B cell (primary cell): Measurements from ENCODE around the gene ILDR2. TPM values are rescaled to one million over a fixed set of nuclear protein-coding genes. Genes with fewer than 3 reads are reported as not detected.

ENCODE experiments used
- ATAC-seq: fragments of 200-7000 bp; cut with Tn5 transposase; one replicate; pipeline ENCODE4 v1.10.0; 2021; ENCODE audit warnings: low read depth, mild to moderate bottlenecking, moderate number of reproducible peaks, moderate library complexity
- CTCF ChIA-PET: fragments of 350-600 bp; sonication (Branson Sonifier 250); formaldehyde crosslinking; loops from one replicate; lab custom pipeline; 2021; ENCODE audit warnings: antibody characterized with exemption, inconsistent platforms; lab: Charles Lee
- POLR2A ChIA-PET: fragments of 350-600 bp; sonication (Branson Sonifier 250); formaldehyde crosslinking; loops from one replicate; lab custom pipeline; 2021; ENCODE audit warnings: antibody characterized with exemption; lab: Charles Lee
- DNase-seq: peaks from one replicate; pipeline ENCODE4 v3.0.0; 2013
- H2AFZ ChIP-seq: 2 replicates; pipeline ENCODE4 v1.6.1; 2012; ENCODE audit warnings: mild to moderate bottlenecking, low read depth, low read length; ENCODE audit not compliant: insufficient read depth, poor library complexity, severe bottlenecking
- H3K27ac ChIP-seq, 2 donors: 1 replicate in 1 of 2; 2 replicates in 1 of 2; pipeline ENCODE4 v1.5.1; 2012 to 2013; ENCODE audit warnings: low read length in 2 of 2, mild to moderate bottlenecking in 2 of 2, moderate library complexity in 1 of 2
- H3K27me3 ChIP-seq, 4 experiments: fragments of 200-600 bp in 1 of 4; sonication (generic) in 1 of 4; replicated peaks in 1 of 4; 1 replicate in 2 of 4; 2 replicates in 2 of 4; pipeline versions ENCODE4 v1.6.1 to v1.7.0; 2013 to 2016; ENCODE audit warnings: low read length in 3 of 4, mild to moderate bottlenecking in 2 of 4, mixed read lengths in 1 of 4, moderate library complexity in 1 of 4; ENCODE audit not compliant: insufficient read depth in 4 of 4, control insufficient read depth in 3 of 4; ENCODE audit errors: control extremely low read depth in 1 of 4
- H3K36me3 ChIP-seq, 2 experiments: replicated peaks in 1 of 2; 1 replicate in 1 of 2; 2 replicates in 1 of 2; pipeline versions ENCODE4 v1.6.1 to v1.7.1; 2013; ENCODE audit warnings: low read length in 1 of 2; ENCODE audit not compliant: insufficient read depth in 2 of 2, control insufficient read depth in 1 of 2; ENCODE audit errors: control extremely low read depth in 1 of 2, extremely low read depth in 1 of 2
- H3K4me1 ChIP-seq, 2 donors: fragments of 200-600 bp in 1 of 2; sonication (generic) in 1 of 2; 1 replicate in 1 of 2; 2 replicates in 1 of 2; pipeline versions ENCODE4 v1.5.1 to v1.6.1; 2013 to 2017; ENCODE audit warnings: low read length in 2 of 2; ENCODE audit not compliant: control insufficient read depth in 2 of 2, insufficient read depth in 2 of 2
- H3K4me2 ChIP-seq: replicated peaks from 2 replicates; pipeline ENCODE3; 2012; ENCODE audit warnings: mild to moderate bottlenecking, low read depth, low read length; ENCODE audit not compliant: poor library complexity, severe bottlenecking
- H3K4me3 ChIP-seq, 5 experiments: fragments of 200-600 bp in 1 of 5; sonication (generic) in 1 of 5; 1 replicate in 3 of 5; 2 replicates in 2 of 5; pipeline versions ENCODE4 v1.5.1 to v1.7.0; 2011 to 2016; ENCODE audit warnings: low read length in 4 of 5, mild to moderate bottlenecking in 4 of 5, low read depth in 2 of 5, control low read depth in 1 of 5, moderate library complexity in 1 of 5; ENCODE audit not compliant: insufficient read depth in 1 of 5; ENCODE audit errors: control extremely low read depth in 1 of 5, extremely low read depth in 1 of 5
- H3K79me2 ChIP-seq: fragments of 200-600 bp; sonication (generic); one replicate; pipeline ENCODE4 v1.6.0; 2016; ENCODE audit warnings: low read length; ENCODE audit not compliant: control insufficient read depth, insufficient read depth
- H3K9ac ChIP-seq: fragments of 200-600 bp; sonication (generic); 2 replicates; pipeline ENCODE4 v1.6.1; 2017; ENCODE audit warnings: mild to moderate bottlenecking, low read length, moderate library complexity
- H3K9me3 ChIP-seq, 3 donors: one replicate each; pipeline versions ENCODE4 v1.6.1 to v1.7.1; 2013; ENCODE audit warnings: low read length in 2 of 3; ENCODE audit not compliant: control insufficient read depth in 2 of 3, insufficient read depth in 1 of 3; ENCODE audit errors: control extremely low read depth in 1 of 3
- H4K20me1 ChIP-seq: 2 replicates; pipeline ENCODE4 v1.6.0; 2012; ENCODE audit warnings: mild to moderate bottlenecking, low read length; ENCODE audit not compliant: insufficient read depth, control insufficient read depth, poor library complexity, severe bottlenecking
- H3K27ac Mint-ChIP-seq: one replicate; pipeline ENCODE4 v1.8.0; 2021; ENCODE audit warnings: mixed read lengths
- H3K27me3 Mint-ChIP-seq: one replicate; pipeline ENCODE4 v1.8.0; 2021; ENCODE audit warnings: mixed read lengths
- H3K4me1 Mint-ChIP-seq: one replicate; pipeline ENCODE4 v1.8.0; 2021; ENCODE audit warnings: mixed read lengths
- H3K4me3 Mint-ChIP-seq: one replicate; pipeline ENCODE4 v1.8.0; 2021; ENCODE audit warnings: mixed read lengths
- H3K9me3 Mint-ChIP-seq: one replicate; pipeline ENCODE4 v1.8.0; 2022; ENCODE audit warnings: mixed read lengths; ENCODE audit not compliant: insufficient read depth
- CTCF ChIP-seq: fragments of 200-600 bp; IDR thresholded peaks from one replicate; pipeline ENCODE4 v1.8.0; 2022; ENCODE audit warnings: antibody characterized with exemption, mild to moderate bottlenecking
- EZH2 ChIP-seq: IDR thresholded peaks from 2 replicates; pipeline ENCODE4 v1.6.1; 2012; ENCODE audit warnings: borderline replicate concordance, low read depth, mild to moderate bottlenecking, moderate library complexity, low read length; ENCODE audit not compliant: insufficient read depth, poor library complexity, severe bottlenecking
- WGBS: methylation state at CpG from one replicate; pipeline ENCODE4 v1.1.5; 2013; ENCODE audit warnings: missing lambda C conversion rate; ENCODE audit not compliant: insufficient coverage; 5-methylcytosine and 5-hydroxymethylcytosine counted together
- intact Hi-C: fragments of 100-400 bp; cut with micrococcal nuclease; formaldehyde crosslinking; loops from one replicate; pipeline ENCODE4 v1.10.0; 2022
- polyA plus RNA-seq: library from polyadenylated mRNA; depleted of rRNA; stranded (reverse); fragments of >200 nt; gene quantifications from 2 replicates; pipeline ENCODE4 v1.2.3, GENCODE V29; 2012
- total RNA-seq, 2 donors: library from RNA; stranded (reverse); fragments of 120-200 nt in 1 of 2; gene quantifications; 1 replicate in 1 of 2; 2 replicates in 1 of 2; pipeline versions ENCODE4 v1.2.3 to v1.2.4, GENCODE V29; 2013 to 2022

The ILDR2 gene
- total and polyA plus RNA-seq, 2 donors (not counting 1 experiment from before 2014, with no cell fraction given) = 0.01 TPM; not detected in 1

- Mint-ChIP-seq H3K27ac (no peak overlapping the region), H3K4me3 (no peak overlapping the region), H3K4me1 (no peaks in the 10 kb centered on the region), H3K27me3 (peaks cover 29% of the 10 kb centered on the region), H3K9me3 (no peaks in the 10 kb centered on the region)
- intact Hi-C loops = no loop called here
- Histone ChIP-seq H2AFZ (no peak overlapping the region), H3K4me3 (no peak overlapping the region), H3K9ac (no peak overlapping the region), H4K20me1 (no peaks in the 10 kb centered on the region), H3K79me2 (no peaks in the 10 kb centered on the region), H3K36me3 (no peaks in the 10 kb centered on the region), H3K9me3 (no peaks in the 10 kb centered on the region), H3K4me1 (no peaks in the 10 kb centered on the region), H3K27me3 (peaks cover 0 to 8% (median 2%) of the 10 kb centered on the region in 4 experiments), H3K4me2 (no peak overlapping the region), H3K27ac (no peak overlapping the region)
- DNase-seq (no peak), ATAC-seq (no peak)
- ChIA-PET CTCF (no interaction called here), POLR2A (no interaction called here)
- WGBS = 100% methylated on average over 3 of the region's 8 CpGs
- TF ChIP-seq EZH2 (no peak), CTCF (no peak)
These were observed 38.0 kb upstream of the ILDR2 start for GRCh38 chr1:167013108-167013929.

- Histone ChIP-seq H3K27me3 (peaks cover 0 to 8% (median 2%) of the 10 kb centered on the region in 4 experiments), H3K4me2 (no peak overlapping the region), H3K4me3 (no peak overlapping the region), H4K20me1 (no peaks in the 10 kb centered on the region), H3K9me3 (no peaks in the 10 kb centered on the region), H3K79me2 (no peaks in the 10 kb centered on the region), H3K36me3 (no peaks in the 10 kb centered on the region), H3K27ac (no peak overlapping the region), H3K9ac (no peak overlapping the region), H2AFZ (no peak overlapping the region), H3K4me1 (no peaks in the 10 kb centered on the region)
- WGBS = 100% methylated on average over 2 of the region's 2 CpGs
- Mint-ChIP-seq H3K4me1 (no peaks in the 10 kb centered on the region), H3K27ac (no peak overlapping the region), H3K4me3 (no peak overlapping the region), H3K27me3 (peaks cover 29% of the 10 kb centered on the region), H3K9me3 (no peaks in the 10 kb centered on the region)
- DNase-seq (no peak), ATAC-seq (no peak)
- CTCF ChIA-PET = no interaction called here
- POLR2A ChIA-PET = no interaction called here
- no peak for TF ChIP-seq CTCF
- no peak for TF ChIP-seq EZH2
- intact Hi-C loops = no loop called here
These were observed 37.2 kb upstream of the ILDR2 start for GRCh38 chr1:167012570-167012969.
